Loucy (cell line): ENCODE measurements around the gene TUBG1.

ENCODE experiments used
- CTCF ChIP-seq: fragments of 200-600 bp; sonication (generic); conservative IDR thresholded peaks from 2 replicates; pipeline ENCODE4 v1.5.1; 2014; ENCODE audit warnings: mild to moderate bottlenecking, antibody characterized with exemption, low read length
- EZH2phosphoT487 ChIP-seq: fragments of 200-600 bp; IDR thresholded peaks from 2 replicates; pipeline ENCODE4 v1.6.1; 2018; ENCODE audit warnings: antibody characterized with exemption, mild to moderate bottlenecking, moderate library complexity, borderline replicate concordance

GRCh38 chr17:42563143-42563509, 46.4 kb upstream of the TUBG1 start:
- TF ChIP-seq CTCF (no peak), EZH2phosphoT487 (no peak)
